Neural crest cell (in vitro differentiated cells): ENCODE data around the gene MAP1B. TPM values are rescaled to one million over a fixed set of nuclear protein-coding genes. Genes with fewer than 3 reads are reported as not detected.

Experiments used
- DNase-seq: peaks from one replicate; pipeline ENCODE4 v3.0.0; 2021; ENCODE audit warnings: low read depth, mixed read lengths, low spot score
- H3K27ac Mint-ChIP-seq: one replicate; pipeline ENCODE4 v1.8.0; 2021; ENCODE audit warnings: mild to moderate bottlenecking, mixed read lengths; ENCODE audit not compliant: unreplicated experiment
- H3K27me3 Mint-ChIP-seq: 2 replicates; pipeline ENCODE4 v1.8.0; 2021; ENCODE audit warnings: low read depth, mild to moderate bottlenecking, mixed read lengths
- H3K36me3 Mint-ChIP-seq: 2 replicates; pipeline ENCODE4 v1.8.0; 2021; ENCODE audit warnings: low read depth, mild to moderate bottlenecking, mixed read lengths
- H3K4me1 Mint-ChIP-seq: 2 replicates; pipeline ENCODE4 v1.8.0; 2021; ENCODE audit warnings: mixed read lengths
- H3K4me3 Mint-ChIP-seq: one replicate; pipeline ENCODE4 v1.8.0; 2021; ENCODE audit warnings: mild to moderate bottlenecking, mixed read lengths
- H3K9me3 Mint-ChIP-seq: 2 replicates; pipeline ENCODE4 v1.8.0; 2021; ENCODE audit warnings: mixed read lengths
- total RNA-seq: library from RNA; stranded (reverse); gene quantifications from 2 replicates; pipeline ENCODE4 v1.2.1, GENCODE V29; 2021
- TF ChIP-seq, protein P1 (sequence below): fragments of 200-600 bp; sonication (generic); conservative IDR thresholded peaks from 2 replicates; pipeline ENCODE4 v1.5.0; 2021; ENCODE audit warnings: antibody characterized with exemption, mild to moderate bottlenecking

Gene MAP1B
- total RNA-seq, 1 donor from 2014 or later = 256 TPM

DNA sequence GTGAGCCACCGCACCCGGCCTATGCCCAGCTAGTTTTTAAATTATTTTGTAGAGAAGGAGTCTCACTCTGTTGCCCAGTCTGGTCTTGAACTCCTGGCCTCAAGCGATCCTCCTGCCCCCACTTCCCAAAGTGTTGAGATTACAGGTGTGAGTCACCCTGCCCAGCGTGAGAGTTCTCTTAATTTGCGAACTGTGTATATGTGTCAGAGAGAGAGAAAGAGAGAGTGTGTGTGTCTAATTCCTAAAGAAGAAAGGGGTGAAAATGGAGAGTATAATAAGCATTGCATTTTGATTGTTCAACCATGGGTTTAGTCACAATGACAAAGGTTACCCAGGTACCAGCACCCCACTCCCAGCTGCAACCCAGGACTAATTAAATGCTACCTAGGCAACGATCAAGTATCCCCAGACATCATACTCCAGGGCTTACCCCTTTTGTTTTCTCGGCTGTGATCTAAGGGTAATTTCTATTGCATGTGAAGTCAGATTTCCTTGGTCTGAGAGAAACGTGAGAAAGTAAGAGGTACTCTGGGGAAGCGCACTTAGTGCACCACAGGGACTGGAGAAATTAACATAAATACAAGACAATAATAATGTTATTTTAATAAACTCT, 16.6 kb downstream of the MAP1B start:
- peaks cover 7% of the 10 kb centered on the region for H3K36me3 Mint-ChIP-seq
- no peaks in the 10 kb centered on the region for H3K9me3 Mint-ChIP-seq
- TF ChIP-seq, protein P1, sequence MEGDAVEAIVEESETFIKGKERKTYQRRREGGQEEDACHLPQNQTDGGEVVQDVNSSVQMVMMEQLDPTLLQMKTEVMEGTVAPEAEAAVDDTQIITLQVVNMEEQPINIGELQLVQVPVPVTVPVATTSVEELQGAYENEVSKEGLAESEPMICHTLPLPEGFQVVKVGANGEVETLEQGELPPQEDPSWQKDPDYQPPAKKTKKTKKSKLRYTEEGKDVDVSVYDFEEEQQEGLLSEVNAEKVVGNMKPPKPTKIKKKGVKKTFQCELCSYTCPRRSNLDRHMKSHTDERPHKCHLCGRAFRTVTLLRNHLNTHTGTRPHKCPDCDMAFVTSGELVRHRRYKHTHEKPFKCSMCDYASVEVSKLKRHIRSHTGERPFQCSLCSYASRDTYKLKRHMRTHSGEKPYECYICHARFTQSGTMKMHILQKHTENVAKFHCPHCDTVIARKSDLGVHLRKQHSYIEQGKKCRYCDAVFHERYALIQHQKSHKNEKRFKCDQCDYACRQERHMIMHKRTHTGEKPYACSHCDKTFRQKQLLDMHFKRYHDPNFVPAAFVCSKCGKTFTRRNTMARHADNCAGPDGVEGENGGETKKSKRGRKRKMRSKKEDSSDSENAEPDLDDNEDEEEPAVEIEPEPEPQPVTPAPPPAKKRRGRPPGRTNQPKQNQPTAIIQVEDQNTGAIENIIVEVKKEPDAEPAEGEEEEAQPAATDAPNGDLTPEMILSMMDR = no peak
- H3K27ac Mint-ChIP-seq = no peak overlapping the region
- no peaks in the 10 kb centered on the region for H3K27me3 Mint-ChIP-seq
- DNase-seq = no peak
- peaks cover 58% of the 10 kb centered on the region for H3K4me1 Mint-ChIP-seq
- peak overlapping the region; percentile 33 for H3K4me3 Mint-ChIP-seq

DNA sequence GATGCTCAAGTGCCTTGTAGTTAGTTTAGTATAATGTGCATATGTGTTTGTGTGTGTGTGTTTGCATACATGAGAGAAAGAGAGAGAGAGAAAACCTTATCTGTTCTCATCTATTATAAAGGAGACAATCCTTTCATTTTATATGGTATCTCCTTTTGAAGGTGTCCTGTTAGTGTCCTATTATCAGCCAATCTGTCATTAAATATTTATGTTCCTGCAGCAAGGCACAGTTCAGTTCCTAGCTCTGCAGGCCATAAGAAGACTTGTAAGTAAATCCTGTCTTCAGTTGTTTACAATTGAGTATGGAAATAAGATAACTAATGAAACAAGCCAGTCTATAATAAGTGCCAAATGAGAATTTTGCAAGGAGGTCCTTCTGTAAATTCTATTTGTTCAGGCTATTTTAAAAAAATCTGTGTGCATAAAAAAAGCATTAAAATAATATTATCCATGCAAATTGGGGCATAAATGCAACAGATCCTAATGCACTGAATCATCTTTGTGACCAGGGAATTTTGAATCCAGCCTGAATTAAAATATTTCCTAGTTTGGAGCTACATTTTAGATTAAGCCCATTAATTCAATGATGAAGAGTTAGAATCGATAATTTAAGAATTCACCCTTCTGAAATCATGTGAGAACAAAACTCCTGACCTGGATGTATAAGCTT, 18.1 kb downstream of the MAP1B start:
- Mint-ChIP-seq H3K9me3 (no peaks in the 10 kb centered on the region), H3K36me3 (peaks cover 3% of the 10 kb centered on the region), H3K27me3 (no peaks in the 10 kb centered on the region), H3K4me3 (no peak overlapping the region), H3K4me1 (peaks cover 62% of the 10 kb centered on the region), H3K27ac (no peak overlapping the region)
- DNase-seq = no peak
- TF ChIP-seq, protein P1 = no peak

DNA sequence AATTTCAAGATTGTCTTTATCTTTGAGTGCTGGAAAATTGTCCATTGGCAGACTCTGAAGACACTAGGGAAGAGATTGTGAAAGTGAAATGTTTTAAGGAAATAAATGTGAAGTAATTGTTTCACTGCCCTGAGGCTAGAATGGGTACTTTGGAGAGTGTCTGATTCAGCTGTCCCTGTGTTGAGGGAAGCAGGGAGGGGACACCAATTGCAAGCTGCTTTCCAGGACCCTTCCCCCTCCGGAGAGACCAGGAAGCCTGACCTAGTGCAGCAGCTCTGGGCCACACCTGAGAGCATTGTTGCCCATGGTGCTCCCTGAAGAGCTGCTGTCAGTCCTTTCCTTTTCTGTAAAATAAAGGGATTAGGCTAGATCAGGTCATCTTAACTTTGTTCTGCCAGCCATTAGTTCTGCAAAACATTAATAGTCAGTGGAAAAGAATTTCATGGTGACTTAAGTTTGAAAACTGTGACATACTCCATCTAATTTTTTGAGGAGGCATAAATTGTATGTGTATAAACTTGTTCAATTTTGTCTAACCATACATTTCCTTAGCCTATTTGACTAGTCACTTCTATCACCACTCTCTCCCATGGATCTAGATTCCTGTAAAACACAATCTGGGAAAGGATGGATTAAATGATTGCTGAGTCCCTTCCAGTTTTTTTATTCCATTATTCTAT, 18.8 kb downstream of the MAP1B start:
- no peak for DNase-seq
- H3K36me3 Mint-ChIP-seq = no peaks in the 10 kb centered on the region
- H3K9me3 Mint-ChIP-seq = no peaks in the 10 kb centered on the region
- H3K4me1 Mint-ChIP-seq = peaks cover 58% of the 10 kb centered on the region
- TF ChIP-seq, protein P1 = no peak
- H3K27ac Mint-ChIP-seq = no peak overlapping the region
- no peaks in the 10 kb centered on the region for H3K27me3 Mint-ChIP-seq
- no peak overlapping the region for H3K4me3 Mint-ChIP-seq

DNA sequence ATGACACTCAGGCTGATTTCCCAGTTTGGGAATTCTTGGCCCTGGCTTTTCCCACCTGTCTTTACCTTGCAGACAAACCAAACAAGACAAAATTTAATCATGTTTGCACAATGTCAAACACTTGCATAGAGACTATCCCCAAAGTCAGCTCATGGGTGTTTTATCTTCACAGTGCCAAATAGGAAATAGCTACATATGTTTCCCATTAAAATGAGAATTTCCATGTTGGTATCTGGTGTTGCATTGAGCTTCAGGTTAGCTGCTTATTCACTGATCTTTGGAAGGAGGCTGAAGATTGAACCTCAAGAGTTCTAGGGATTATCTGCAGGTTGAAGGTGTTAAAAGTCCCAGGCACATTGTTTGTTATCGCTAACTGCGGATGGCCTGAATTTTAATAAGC, 19.5 kb downstream of the MAP1B start:
- Mint-ChIP-seq H3K27ac (no peak overlapping the region), H3K4me1 (peaks cover 56% of the 10 kb centered on the region), H3K4me3 (no peak overlapping the region), H3K36me3 (no peaks in the 10 kb centered on the region), H3K9me3 (no peaks in the 10 kb centered on the region), H3K27me3 (no peaks in the 10 kb centered on the region)
- TF ChIP-seq, protein P1 = no peak
- no peak for DNase-seq

DNA sequence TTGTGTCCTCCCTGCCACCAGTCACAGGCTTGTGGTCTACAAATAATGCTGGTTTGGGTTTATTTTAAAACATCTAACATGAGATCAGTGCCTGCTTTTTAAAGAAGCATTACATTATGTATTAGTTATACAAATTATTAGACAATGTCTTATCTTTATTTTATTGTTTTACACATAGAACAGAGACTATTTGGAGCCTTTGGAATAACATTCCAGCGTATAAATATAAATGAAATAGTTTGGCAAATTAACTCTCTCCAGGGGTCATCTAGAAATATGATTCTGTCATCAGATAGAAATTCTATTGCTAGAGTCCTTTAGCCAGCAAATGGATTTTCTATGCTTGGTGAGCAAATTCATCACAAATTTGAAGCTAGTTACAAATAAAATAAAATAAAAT, 22.4 kb downstream of the MAP1B start:
- DNase-seq = no peak
- H3K9me3 Mint-ChIP-seq = no peaks in the 10 kb centered on the region
- H3K4me3 Mint-ChIP-seq = peak overlapping the region; percentile 25
- TF ChIP-seq, protein P1 = no peak
- H3K27ac Mint-ChIP-seq = no peak overlapping the region
- H3K4me1 Mint-ChIP-seq = peaks cover 55% of the 10 kb centered on the region
- H3K36me3 Mint-ChIP-seq = peaks cover 2% of the 10 kb centered on the region
- no peaks in the 10 kb centered on the region for H3K27me3 Mint-ChIP-seq
